K562 (cell line): Measurements from ENCODE around the gene CCDC138. TPM values are rescaled to one million over a fixed set of nuclear protein-coding genes. Genes with fewer than 3 reads are reported as not detected.

Experiments used
- ATAC-seq: fragments of 200-7000 bp; cut with Tn5 transposase; 3 replicates; pipeline ENCODE4 v1.9.1; 2020; ENCODE audit warnings: moderate library complexity
- BruUV-seq: library from RNA; stranded (reverse); fragments of 400-500 nt; replicated peaks from 2 replicates; lab custom pipeline; 2021; lab: Mats Ljungman, UMichigan
- CTCF ChIA-PET: fragments of 300-600 bp; formaldehyde crosslinking; extraction: SDS; loops from one replicate; lab custom pipeline; 2021; ENCODE audit warnings: low intra/inter-chr PET ratio; lab: Yijun Ruan, JAX
- POLR2A ChIA-PET: fragments of 300-600, 350-650 bp; sonication (Branson Sonifier 250); formaldehyde crosslinking; extraction: SDS; loops from one replicate; lab custom pipeline; 2021; ENCODE audit warnings: antibody characterized with exemption, inconsistent platforms; lab: Yijun Ruan, JAX
- DNase-seq, 4 experiments: peaks; one replicate each; pipeline versions ENCODE4 v3.0.0 to v3.0.0-alpha.2; 2011 to 2018; ENCODE audit warnings: low spot score in 3 of 4, mixed read lengths in 3 of 4; ENCODE audit errors: extremely low read depth in 1 of 4
- FAIRE-seq: peaks from 2 replicates; lab custom pipeline; 2011; peaks lifted over from hg19 to GRCh38; lab: Jason Lieb, UNC
- H2AFZ ChIP-seq: 2 replicates; pipeline ENCODE4 v1.6.0; 2011; ENCODE audit warnings: low read depth, low read length, control low read depth, inconsistent platforms
- H3K27ac ChIP-seq: fragments of 200-600 bp; 3 replicates; pipeline ENCODE4 v1.8.0; 2011; ENCODE audit warnings: low read depth, mild to moderate bottlenecking, control low read depth, inconsistent platforms, low read length, moderate library complexity, mixed read lengths; ENCODE audit errors: extremely low read depth
- H3K27me3 ChIP-seq, 2 experiments: fragments of 300-600 bp in 1 of 2; 2 replicates in 1 of 2; 3 replicates in 1 of 2; pipeline versions ENCODE4 v1.6.0 to v1.8.0; 2011; ENCODE audit warnings: inconsistent platforms in 2 of 2, low read length in 2 of 2, mild to moderate bottlenecking in 1 of 2, mixed read lengths in 1 of 2, moderate library complexity in 1 of 2; ENCODE audit not compliant: control insufficient read depth in 2 of 2, insufficient read depth in 2 of 2
- H3K36me3 ChIP-seq: fragments of 300-600 bp; 3 replicates; pipeline ENCODE4 v1.8.0; 2011; ENCODE audit warnings: mild to moderate bottlenecking, low read length, inconsistent platforms; ENCODE audit not compliant: control insufficient read depth, insufficient read depth
- H3K4me1 ChIP-seq, 2 experiments: fragments of 200-600 bp in 1 of 2; replicated peaks in 1 of 2; 2 replicates in 1 of 2; 3 replicates in 1 of 2; pipeline versions ENCODE4 v1.5.1 to v1.8.0; 2011; ENCODE audit warnings: inconsistent platforms in 2 of 2, low read length in 2 of 2, mild to moderate bottlenecking in 1 of 2, mixed read lengths in 1 of 2, moderate library complexity in 1 of 2; ENCODE audit not compliant: control insufficient read depth in 2 of 2, insufficient read depth in 2 of 2
- H3K4me2 ChIP-seq: 2 replicates; pipeline ENCODE4 v1.6.1; 2011; ENCODE audit warnings: low read length, control low read depth, inconsistent platforms, mixed read lengths; ENCODE audit not compliant: insufficient read depth
- H3K4me3 ChIP-seq: fragments of 200-600 bp; sonication (generic), shearing (Covaris generic); 2 replicates; pipeline ENCODE4 v1.5.1; 2016; ENCODE audit warnings: control low read depth, inconsistent platforms
- H3K79me2 ChIP-seq: fragments of 200-600 bp; 3 replicates; pipeline ENCODE4 v1.8.0; 2011; ENCODE audit warnings: low read length, inconsistent platforms; ENCODE audit not compliant: control insufficient read depth, insufficient read depth
- H3K9ac ChIP-seq, 2 experiments: 2 replicates each; pipeline versions ENCODE4 v1.6.0 to v1.6.1; 2011; ENCODE audit warnings: low read depth in 2 of 2, low read length in 2 of 2, control low read depth in 1 of 2, inconsistent platforms in 1 of 2, mild to moderate bottlenecking in 1 of 2, mixed read lengths in 1 of 2; ENCODE audit not compliant: insufficient read depth in 1 of 2
- H3K9me1 ChIP-seq: one replicate; pipeline ENCODE4 v1.6.0; 2011; ENCODE audit warnings: inconsistent platforms, mild to moderate bottlenecking, low read length, moderate library complexity; ENCODE audit not compliant: control insufficient read depth, insufficient read depth
- H3K9me3 ChIP-seq: replicated peaks from 2 replicates; pipeline ENCODE4 v1.5.1; 2011; ENCODE audit warnings: low read depth, low read length, inconsistent platforms; ENCODE audit not compliant: control insufficient read depth, insufficient read depth
- H4K20me1 ChIP-seq: replicated peaks from 2 replicates; pipeline ENCODE4 v1.6.1; 2011; ENCODE audit warnings: low read length, inconsistent platforms, mixed read lengths; ENCODE audit not compliant: control insufficient read depth, insufficient read depth
- HDAC8 ChIP-seq: fragments of 450-650 bp; IDR thresholded peaks from 2 replicates; pipeline ENCODE4 v1.6.1; 2016; ENCODE audit warnings: mild to moderate bottlenecking, missing genetic modification characterization, moderate library complexity, missing compliant biosample characterization
- KHSRP ChIP-seq: fragments of 450-650 bp; IDR thresholded peaks from 2 replicates; pipeline ENCODE4 v1.6.1; 2017
- KLF16 ChIP-seq: IDR thresholded peaks from 2 replicates; pipeline ENCODE4 v1.6.1; 2016; ENCODE audit warnings: antibody characterized with exemption
- MCM5 ChIP-seq: fragments of 450-650 bp; IDR thresholded peaks from 2 replicates; pipeline ENCODE4 v1.6.1; 2016; ENCODE audit warnings: low read depth
- MNT ChIP-seq, 2 experiments: fragments of 450-650 bp; conservative IDR thresholded peaks; 2 replicates each; pipeline ENCODE4 v1.6.1; 2017; ENCODE audit warnings: mild to moderate bottlenecking in 2 of 2, moderate library complexity in 2 of 2
- PREB ChIP-seq: sonication (generic); formaldehyde crosslinking; IDR thresholded peaks from 2 replicates; pipeline ENCODE4 v1.8.1; 2023; ENCODE audit warnings: mild to moderate bottlenecking, missing genetic modification reagents
- RFX5 ChIP-seq: IDR thresholded peaks from 2 replicates; pipeline ENCODE4 v1.6.1; 2011; ENCODE audit warnings: low read depth, mild to moderate bottlenecking, improper control_type of control experiment, low read length
- SIN3A ChIP-seq, 2 experiments: fragments of 150-350 bp in 1 of 2; IDR thresholded peaks; 2 replicates each; pipeline ENCODE4 v1.6.1; 2011 to 2016; ENCODE audit warnings: borderline replicate concordance in 2 of 2, low read depth in 2 of 2, low read length in 2 of 2, mild to moderate bottlenecking in 2 of 2, moderate library complexity in 2 of 2; ENCODE audit not compliant: control insufficient read depth in 1 of 2
- TAF9B ChIP-seq: fragments of 450-650 bp; IDR thresholded peaks from 2 replicates; pipeline ENCODE4 v1.6.1; 2018; ENCODE audit warnings: mild to moderate bottlenecking; ENCODE audit not compliant: partially characterized antibody
- TRIM24 ChIP-seq, 2 experiments: fragments of 450-650 bp; IDR thresholded peaks; 2 replicates each; pipeline ENCODE4 v1.6.1; 2016
- USF1 ChIP-seq: sonication (generic); formaldehyde crosslinking; IDR thresholded peaks from 2 replicates; pipeline ENCODE4 v1.9.0; 2022; ENCODE audit warnings: mild to moderate bottlenecking, missing genetic modification reagents
- XRCC4 ChIP-seq: IDR thresholded peaks from one replicate; pipeline ENCODE4 v1.6.1; 2011; ENCODE audit not compliant: insufficient read depth, insufficient read length; ENCODE audit errors: extremely low read depth
- ZBTB12 ChIP-seq: fragments of 250-450 bp; sonication (Bioruptor Pico); IDR thresholded peaks from 2 replicates; pipeline ENCODE4 v1.4.0; 2020
- ZNF507 ChIP-seq: conservative IDR thresholded peaks from 2 replicates; pipeline ENCODE4 v1.6.1; 2017; ENCODE audit warnings: missing genetic modification characterization, missing compliant biosample characterization
- ZNF561 ChIP-seq: fragments of 450-650 bp; formaldehyde crosslinking; conservative IDR thresholded peaks from 2 replicates; pipeline ENCODE4 v1.4.0; 2020; ENCODE audit warnings: mild to moderate bottlenecking, moderate library complexity
- ZNF655 ChIP-seq: fragments of 250-450 bp; sonication (Bioruptor Pico); IDR thresholded peaks from 2 replicates; pipeline ENCODE4 v1.5.0; 2021
- ZNF696 ChIP-seq: fragments of 250-450 bp; sonication (Bioruptor Pico); conservative IDR thresholded peaks from 2 replicates; pipeline ENCODE4 v1.4.0; 2020; ENCODE audit warnings: mild to moderate bottlenecking, moderate library complexity
- WGBS: fragments of 100-300 bp; shearing (Covaris generic); methylation state at CpG from one replicate; pipeline ENCODE4 v1.1.6; 2016; ENCODE audit warnings: low coverage, mixed read lengths; ENCODE audit not compliant: insufficient coverage; ENCODE audit errors: missing lambda C conversion rate; 5-methylcytosine and 5-hydroxymethylcytosine counted together
- in situ Hi-C: fragments of 300-500 bp; cut with MboI; formaldehyde crosslinking; loops from 4 replicates; pipeline ENCODE4 v1.15.0; 2018; ENCODE audit warnings: inconsistent platforms, mixed read lengths
- intact Hi-C: fragments of 100-400 bp; cut with micrococcal nuclease; formaldehyde crosslinking; loops from 2 replicates; pipeline ENCODE4 v1.14.2; 2022
- polyA plus RNA-seq, 8 experiments: library from polyadenylated mRNA; depleted of rRNA in 4 of 8; stranded (reverse) in 5 of 8; unstranded in 3 of 8; fragments of >200 nt; fragmentation: Nextera tagmentation in 2 of 8; fragmentation: Illumina TruSeq in 1 of 8; extraction: Ambion mirVana in 2 of 8; extraction: Trizol in 1 of 8; gene quantifications; 2 replicates each; pipeline versions ENCODE4 v1.2.1 to v1.2.3, GENCODE V29; 2011 to 2014; ENCODE audit warnings: inconsistent platforms in 1 of 8, missing spikeins in 1 of 8
- total RNA-seq, 7 experiments: library from RNA; depleted of rRNA in 6 of 7; stranded (reverse); fragments of >200 nt in 6 of 7; fragmentation: Illumina TruSeq in 2 of 7; extraction: Trizol in 2 of 7; gene quantifications; 2 replicates each; pipeline versions ENCODE4 v1.2.1 to v1.2.3, GENCODE V29; 2011 to 2021; ENCODE audit warnings: low replicate concordance in 1 of 7

CCDC138 gene
- total and polyA plus RNA-seq, 9 of the 15 experiments (the other 6 are each of a cell fraction or from before 2014, with no cell fraction given): 17.5 to 44.6 (median 26.7) TPM

- TF ChIP-seq TRIM24 (IDR thresholded peaks at IDR 0.05) (peak in 1 of 2 experiments; percentile 54; a peak in 1 of 4 replicates), SIN3A (IDR thresholded peaks at IDR 0.05; ENCODE audit: borderline replicate concordance in 2 of 2, control insufficient read depth in 1 of 2, low read depth in 2 of 2, low read length in 2 of 2) (no peak), ZNF561 (CRISPR knock-in tag) (no peak), MCM5 (no peak), RFX5 (no peak), ZNF696 (CRISPR knock-in tag) (no peak)
Observed at GRCh38 chr2:108870069-108870644, 83.6 kb downstream of the CCDC138 start (continued).

GRCh38 chr2:108877506-108877905 lies 90.9 kb downstream of the CCDC138 start:
- Histone ChIP-seq H3K9ac (no peak overlapping the region), H3K27me3 (no peaks in the 10 kb centered on the region), H3K36me3 (peaks cover 16% of the 10 kb centered on the region; the same call in 1 of the 3 replicates), H3K9me3 (no peaks in the 10 kb centered on the region), H3K4me2 (no peak overlapping the region), H3K4me1 (no peaks in the 10 kb centered on the region), H3K79me2 (no peaks in the 10 kb centered on the region), H3K9me1 (no peaks in the 10 kb centered on the region), H2AFZ (no peak overlapping the region), H3K4me3 (no peak overlapping the region), H3K27ac (no peak overlapping the region), H4K20me1 (no peaks in the 10 kb centered on the region)
- in situ Hi-C loops: no loop called here
- 97% methylated on average over 2 of the region's 2 CpGs for WGBS
- intact Hi-C loops: no loop called here
- FAIRE-seq: no peak
- no peak for ATAC-seq
- POLR2A ChIA-PET: no interaction called here
- no peak for DNase-seq
- no TSS peak for BruUV-seq
- CTCF ChIA-PET: no interaction called here
- no peak for TF ChIP-seq USF1 (CRISPR knock-in tag)
- no peak for TF ChIP-seq PREB (CRISPR knock-in tag)
- no peak for TF ChIP-seq KHSRP
- TF ChIP-seq HDAC8 (tag): no peak
- no peak for TF ChIP-seq TAF9B
- no peak for TF ChIP-seq ZNF655 (CRISPR knock-in tag)
- no peak for TF ChIP-seq ZNF507 (tag)
- TF ChIP-seq XRCC4: no peak
- no peak for TF ChIP-seq KLF16
- TF ChIP-seq MNT (conservative IDR thresholded peaks at IDR 0.05): no peak
- no peak for TF ChIP-seq ZBTB12 (CRISPR knock-in tag)
